ACHN (cell line): Measurements from ENCODE around the gene ZFAND3.
"Not testable (repeated sequence)": the region's sequence is repeated elsewhere in the genome, so short reads cannot be mapped to it uniquely, and the experiment has no call there.

Experiments used
- DNase-seq: peaks from one replicate; pipeline ENCODE4 v3.0.0-alpha.2; 2015
- in situ Hi-C: cut with HindIII; loops from 2 replicates; pipeline ENCODE4 v1.10.0; 2017; ENCODE audit warnings: low sequenced_read_pairs, low pct_ligation_motif_present, low pct_unique_long_range_greater_than_20kb

ZFAND3 gene

GRCh38 chr6:38039502-38039901 is 220.0 kb downstream of the ZFAND3 start:
- no peak for DNase-seq
- in situ Hi-C loops = no loop called here

GRCh38 chr6:38040254-38040653 is 220.7 kb downstream of the ZFAND3 start:
- DNase-seq = no peak
- in situ Hi-C loops = no loop called here

- DNase-seq = no peak
- in situ Hi-C loops = no loop called here
Measured at GRCh38 chr6:38043259-38043753, 223.8 kb downstream of the ZFAND3 start.

GRCh38 chr6:38045701-38046305 is 226.3 kb downstream of the ZFAND3 start:
- DNase-seq = no peak
- in situ Hi-C loops = no loop called here

DNA sequence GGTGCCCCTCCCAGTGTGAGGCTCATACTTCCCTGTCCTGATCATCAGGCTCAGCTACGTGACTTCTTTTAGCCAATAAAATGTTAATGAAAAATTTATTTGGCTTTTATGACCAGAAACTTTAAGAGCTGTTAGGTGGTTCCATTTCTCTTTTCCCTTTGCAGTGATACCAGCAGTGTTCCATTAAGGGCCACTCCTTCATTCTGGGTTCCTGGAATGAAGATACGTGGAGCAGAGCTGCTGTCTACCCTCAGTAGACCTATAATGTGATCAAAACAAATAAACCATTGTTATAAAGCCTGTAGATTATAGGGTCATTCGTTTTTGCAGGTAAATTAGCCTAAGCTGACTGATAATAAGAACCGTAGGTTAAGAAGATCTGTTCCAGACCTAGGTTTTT is 228.0 kb downstream of the ZFAND3 start:
- in situ Hi-C loops = no loop called here
- DNase-seq = no peak

DNA sequence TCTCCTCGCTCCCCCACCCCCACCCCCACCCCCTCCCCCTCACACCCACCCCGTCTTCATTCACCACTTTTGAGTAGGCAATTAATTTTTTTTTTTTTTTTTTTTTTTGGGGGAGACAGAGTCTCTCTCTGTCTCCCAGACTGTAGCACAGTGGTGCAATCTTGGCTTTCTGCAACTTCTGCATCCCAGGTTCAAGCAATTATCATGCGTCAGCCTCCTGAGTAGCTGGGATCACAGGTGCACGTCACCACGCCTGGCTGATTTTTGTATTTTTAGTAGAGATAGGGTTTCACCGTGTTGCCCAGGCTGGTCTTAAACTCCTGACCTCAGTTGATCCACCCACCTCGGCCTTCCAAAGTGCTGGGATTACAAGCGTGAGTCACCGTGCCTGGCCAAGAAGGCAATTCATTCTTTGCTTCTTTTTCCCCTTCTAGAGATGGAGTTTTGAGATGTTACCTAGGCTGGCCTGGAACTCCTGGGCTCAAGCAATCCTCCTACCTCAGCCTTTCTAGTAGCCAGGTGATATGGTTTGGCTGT is 230.4 kb downstream of the ZFAND3 start:
- in situ Hi-C loops, DNase-seq: not testable (repeated sequence)

DNA sequence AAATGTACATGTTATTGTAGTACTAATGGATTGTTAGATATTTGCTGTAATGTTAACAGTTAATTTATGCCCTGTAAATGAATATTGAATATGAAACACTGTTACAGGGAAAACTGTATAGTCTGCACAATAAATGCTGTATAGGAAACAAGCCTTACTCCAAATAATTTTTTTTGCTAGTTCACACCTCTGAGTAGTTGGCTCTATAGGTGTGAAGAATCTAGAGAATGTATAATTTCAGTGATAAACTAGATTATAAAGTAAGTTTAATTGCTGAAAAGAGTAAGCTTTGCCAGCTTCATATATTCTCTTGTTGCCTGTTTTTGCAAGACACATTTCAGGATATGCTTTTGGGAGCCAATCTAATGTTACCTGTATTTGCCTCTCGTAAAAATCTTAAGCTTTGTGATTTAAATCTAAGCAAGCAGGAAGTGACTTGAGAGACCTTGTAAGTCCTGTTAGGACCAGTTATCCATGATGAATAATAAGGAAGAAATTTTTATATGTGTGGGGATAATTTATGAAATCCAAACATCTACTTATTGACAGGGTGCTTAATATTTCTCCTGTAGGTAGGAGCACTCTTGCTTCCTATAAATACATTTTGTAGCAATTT is 232.4 kb downstream of the ZFAND3 start:
- in situ Hi-C loops = no loop called here
- no peak for DNase-seq

GRCh38 chr6:38054527-38055202 is 235.1 kb downstream of the ZFAND3 start:
- in situ Hi-C loops = no loop called here
- no peak for DNase-seq

DNA sequence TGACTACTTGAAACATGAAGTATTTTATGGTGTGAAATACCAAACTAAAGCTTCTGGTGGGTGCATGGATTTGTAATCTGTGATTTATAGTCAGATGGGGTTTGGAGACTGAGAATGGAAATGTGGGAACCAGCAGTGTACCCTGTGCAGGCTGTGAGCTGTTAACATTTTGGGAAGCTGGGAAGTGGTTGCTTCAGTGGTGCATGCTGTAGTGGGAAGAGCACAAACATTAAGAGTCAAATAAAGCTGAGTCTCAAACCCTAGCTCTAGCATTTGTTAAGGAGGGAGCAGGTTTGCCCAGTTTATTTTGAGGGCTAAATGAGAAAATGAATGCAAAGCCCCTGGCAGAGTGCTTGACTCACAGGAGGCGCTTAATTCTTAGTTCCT is 235.7 kb downstream of the ZFAND3 start:
- DNase-seq = no peak
- in situ Hi-C loops = no loop called here

DNA sequence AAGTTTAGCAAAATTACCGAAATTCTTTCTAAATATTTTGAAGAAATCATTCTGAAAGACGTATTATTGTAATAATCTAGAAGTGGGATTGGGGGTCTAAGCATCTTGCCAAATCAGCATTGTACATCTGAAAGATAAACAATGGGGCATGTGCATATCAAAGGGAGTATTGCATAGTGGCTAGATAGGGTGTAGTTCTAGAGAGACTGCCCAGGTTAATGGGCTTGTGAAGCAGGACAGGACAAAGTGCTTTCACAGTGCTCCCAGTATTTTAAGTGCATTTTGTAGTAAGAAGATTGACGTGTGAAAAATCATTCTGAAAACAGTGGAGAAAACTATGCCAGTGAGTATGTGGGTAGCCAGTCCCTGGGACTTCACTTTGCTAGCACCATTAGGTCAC is 236.8 kb downstream of the ZFAND3 start:
- DNase-seq = no peak
- in situ Hi-C loops = no loop called here

GRCh38 chr6:38057994-38058393 is 238.5 kb downstream of the ZFAND3 start:
- in situ Hi-C loops = no loop called here
- DNase-seq = no peak

DNA sequence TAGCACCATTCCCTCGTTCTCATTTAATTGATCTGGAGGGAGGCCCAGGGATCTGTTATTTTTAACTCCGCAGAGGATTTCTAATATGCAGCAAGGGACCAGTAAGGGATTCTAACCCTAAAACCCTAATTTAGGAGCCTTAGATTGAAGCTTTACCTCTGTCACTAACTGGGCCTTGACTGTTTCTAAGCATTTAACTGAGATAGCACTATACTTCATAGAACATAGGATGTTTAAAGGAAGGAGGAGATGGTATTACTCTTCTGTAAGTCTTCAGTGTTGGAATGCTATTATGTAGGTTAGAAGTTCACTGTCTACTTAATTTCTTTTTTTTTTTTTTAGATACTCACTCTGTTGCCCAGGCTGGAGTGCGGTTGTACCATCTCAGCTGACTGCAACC is 242.5 kb downstream of the ZFAND3 start:
- in situ Hi-C loops = no loop called here

DNA sequence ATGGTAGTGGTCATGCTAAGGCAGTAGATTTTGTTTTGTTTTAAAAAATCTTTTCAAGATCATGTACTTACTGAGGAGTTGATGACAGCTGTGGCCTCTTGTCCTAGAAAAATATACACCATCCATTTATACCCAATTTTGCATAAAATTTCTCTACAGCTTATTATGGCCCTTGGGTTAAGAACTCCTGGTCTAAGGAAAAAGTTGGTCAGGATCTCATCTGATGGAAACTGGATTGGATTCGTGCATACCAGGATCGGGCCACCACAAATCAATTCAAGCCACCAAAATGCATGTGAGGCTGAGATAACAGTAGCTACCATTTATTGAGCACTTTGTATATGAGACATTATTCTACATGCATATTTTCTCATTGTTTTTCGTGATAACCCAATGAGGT is 244.4 kb downstream of the ZFAND3 start:
- DNase-seq = no peak
- in situ Hi-C loops = no loop called here

More for the DNA sequence above, 242.5 kb downstream of the ZFAND3 start:
- no peak for DNase-seq

DNA sequence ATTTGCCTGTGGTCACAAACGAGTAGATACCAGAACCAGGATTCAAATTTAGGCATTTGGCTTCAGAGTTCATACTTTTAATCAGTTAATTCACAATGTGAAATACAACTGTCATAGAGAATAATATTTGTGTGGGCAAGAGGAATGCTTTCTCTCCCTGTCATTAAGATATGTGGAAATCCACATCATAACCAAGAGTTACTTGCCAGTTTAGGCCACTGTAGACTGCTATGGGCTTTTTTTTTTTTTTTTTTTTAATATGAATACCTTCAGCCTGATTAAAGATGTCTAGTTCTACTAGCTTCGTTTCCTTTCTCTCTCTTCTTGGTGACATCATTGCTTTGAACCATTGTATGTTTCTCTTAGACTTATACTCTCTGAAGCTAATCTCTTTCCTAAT is 244.9 kb downstream of the ZFAND3 start:
- DNase-seq = no peak
- in situ Hi-C loops = no loop called here

DNA sequence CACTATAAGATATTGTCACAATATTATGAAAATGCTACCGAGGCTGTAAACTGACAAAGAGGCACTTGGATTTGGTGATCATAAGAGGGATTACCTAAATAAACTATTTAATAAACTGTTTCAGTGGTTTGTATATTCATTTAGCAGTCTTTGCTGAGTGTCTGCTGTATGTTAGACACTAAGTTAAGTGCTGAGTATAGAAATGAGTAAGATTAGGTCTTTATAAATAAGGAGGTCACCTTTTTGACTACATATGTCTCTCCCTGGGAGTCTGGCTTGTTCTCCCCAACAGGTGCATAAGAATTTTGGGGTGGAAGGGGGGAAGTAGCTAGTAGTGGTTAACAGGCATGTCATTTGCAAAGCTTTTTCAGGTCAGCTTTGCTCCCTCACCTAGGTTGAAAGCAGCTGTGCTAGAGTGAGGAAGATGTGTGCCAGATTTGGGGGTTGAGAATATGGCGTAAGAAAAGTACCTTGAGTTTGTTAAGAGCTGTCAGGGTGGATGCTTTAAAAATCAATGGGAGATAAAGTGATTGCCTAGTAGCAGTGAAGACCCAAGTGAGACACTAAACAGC is 246.3 kb downstream of the ZFAND3 start:
- no peak for DNase-seq
- in situ Hi-C loops = no loop called here

GRCh38 chr6:38067263-38067980 is 247.9 kb downstream of the ZFAND3 start:
- no peak for DNase-seq
- in situ Hi-C loops = no loop called here

DNA sequence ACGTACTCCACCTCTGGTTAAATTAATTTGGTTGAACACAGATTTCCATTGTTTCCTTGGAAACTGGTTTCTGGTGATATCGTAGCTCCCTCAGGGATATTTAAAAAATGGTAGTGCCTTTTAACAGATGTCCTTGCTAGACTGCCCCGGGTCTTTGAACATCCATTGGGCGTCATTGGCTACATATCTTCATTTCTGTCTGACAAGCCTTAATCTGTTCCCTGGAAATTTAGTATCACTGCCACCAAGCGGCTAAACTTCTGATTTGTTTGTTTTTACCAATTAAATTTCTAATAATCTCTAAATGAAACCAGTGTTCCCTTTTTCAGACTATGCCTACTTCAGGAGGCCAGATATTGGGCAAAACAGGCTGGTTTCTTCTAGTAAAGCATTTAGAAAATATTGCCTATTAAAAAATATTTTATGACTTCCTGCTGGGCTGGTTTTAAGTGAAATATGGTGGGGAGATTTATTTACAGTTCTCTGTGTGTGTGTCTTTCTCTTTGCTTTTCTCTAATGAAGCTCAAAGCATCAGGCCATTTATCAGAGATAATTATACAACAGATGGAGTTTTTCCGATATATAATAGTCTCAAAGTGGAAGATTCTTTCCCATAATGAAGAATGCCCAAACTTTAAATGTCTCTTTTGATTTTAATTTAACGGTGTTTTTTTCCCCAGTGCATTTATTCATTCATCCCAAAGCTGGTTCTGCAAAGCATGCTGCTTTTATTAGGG is 249.5 kb downstream of the ZFAND3 start:
- no peak for DNase-seq

GRCh38 chr6:38077488-38078030 is 258.0 kb downstream of the ZFAND3 start:
- DNase-seq = no peak
- in situ Hi-C loops = no loop called here

More for the DNA sequence above, 249.5 kb downstream of the ZFAND3 start:
- in situ Hi-C loops = no loop called here
